CD4-positive, alpha-beta T cell treated with Interleukin-17A for 4 hours (primary cell): ENCODE data around the gene GCN1.

Experiments used
- DNase-seq: peaks from one replicate; pipeline ENCODE4 v3.0.0-alpha.2; 2020; ENCODE audit warnings: mixed read lengths

The GCN1 gene

DNA sequence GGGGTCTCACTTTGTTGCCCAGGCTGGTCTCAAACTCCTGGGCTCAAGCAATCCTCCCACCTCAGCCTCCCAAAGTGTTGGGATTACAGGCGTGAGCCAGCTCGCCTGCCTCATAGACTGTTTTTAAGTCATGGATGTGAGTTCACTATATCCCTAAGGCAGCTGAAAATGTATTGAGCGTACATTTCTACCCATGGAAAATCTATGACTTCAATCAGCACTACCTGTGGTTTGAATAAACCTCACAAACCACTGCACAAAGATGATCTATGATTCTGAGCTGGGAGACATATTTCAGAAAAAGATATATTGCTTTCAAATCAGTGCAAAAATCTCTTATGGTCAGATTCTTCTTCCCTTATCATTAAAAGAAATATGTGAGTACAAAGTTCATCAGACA is 22.5 kb downstream of the GCN1 start:
- no peak for DNase-seq

DNA sequence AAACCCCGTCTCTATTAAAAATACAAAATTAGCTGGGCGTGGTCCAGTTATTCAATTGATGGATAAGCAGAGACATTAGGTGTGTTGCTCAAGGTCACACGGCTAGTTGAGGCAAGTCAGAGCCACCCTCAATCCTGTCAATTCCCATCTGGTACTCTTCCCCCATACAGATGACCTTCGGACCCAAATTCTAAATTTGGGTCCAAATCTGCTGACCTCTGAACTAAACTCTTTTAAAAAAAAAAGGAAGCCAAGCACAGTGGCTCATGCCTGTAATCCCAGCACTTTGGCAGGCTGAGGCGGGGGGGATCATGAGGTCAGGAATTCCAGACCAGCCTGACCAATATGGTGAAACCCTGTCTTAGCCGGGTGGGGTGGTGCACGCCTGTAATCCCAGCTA is 23.9 kb downstream of the GCN1 start:
- no peak for DNase-seq

DNA sequence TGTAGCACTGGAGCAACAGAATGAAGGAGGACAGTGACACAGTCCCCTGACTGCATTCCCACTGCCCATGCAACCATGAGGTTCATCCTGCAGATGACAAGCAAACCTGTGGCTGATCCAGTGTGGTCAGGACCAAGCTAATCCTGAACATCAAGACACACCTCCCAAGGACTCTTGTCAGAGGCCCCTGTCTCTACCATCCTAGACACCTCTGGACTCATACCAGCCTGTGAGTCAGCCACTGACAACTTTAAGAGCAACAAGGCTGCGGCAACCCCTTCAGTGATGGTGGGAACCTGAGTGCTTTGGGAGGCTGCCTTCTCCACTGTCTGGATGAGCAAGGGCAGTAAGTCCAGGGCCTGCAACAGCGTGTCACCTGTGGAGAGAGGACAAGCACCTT is 24.6 kb downstream of the GCN1 start:
- DNase-seq = no peak

DNA sequence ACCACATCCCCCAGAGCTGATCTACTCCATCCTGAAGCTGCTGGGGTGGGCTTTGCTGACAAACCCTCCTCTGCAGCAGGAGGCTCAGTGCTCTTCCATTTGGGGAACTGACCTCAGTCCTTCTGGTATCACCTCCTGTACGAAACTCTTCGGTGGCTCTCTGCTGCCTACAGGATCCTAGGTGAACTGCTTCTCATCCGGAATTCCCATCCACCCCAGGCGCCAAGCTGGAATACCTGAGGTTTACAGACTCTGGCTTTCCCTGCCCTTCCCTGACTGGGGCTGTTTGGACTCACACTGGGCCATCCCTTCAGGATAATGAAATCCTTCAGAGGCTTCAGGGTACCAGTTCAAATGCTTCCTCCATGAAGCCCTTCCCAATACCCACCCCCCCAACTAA is 26.2 kb downstream of the GCN1 start:
- DNase-seq = no peak

DNA sequence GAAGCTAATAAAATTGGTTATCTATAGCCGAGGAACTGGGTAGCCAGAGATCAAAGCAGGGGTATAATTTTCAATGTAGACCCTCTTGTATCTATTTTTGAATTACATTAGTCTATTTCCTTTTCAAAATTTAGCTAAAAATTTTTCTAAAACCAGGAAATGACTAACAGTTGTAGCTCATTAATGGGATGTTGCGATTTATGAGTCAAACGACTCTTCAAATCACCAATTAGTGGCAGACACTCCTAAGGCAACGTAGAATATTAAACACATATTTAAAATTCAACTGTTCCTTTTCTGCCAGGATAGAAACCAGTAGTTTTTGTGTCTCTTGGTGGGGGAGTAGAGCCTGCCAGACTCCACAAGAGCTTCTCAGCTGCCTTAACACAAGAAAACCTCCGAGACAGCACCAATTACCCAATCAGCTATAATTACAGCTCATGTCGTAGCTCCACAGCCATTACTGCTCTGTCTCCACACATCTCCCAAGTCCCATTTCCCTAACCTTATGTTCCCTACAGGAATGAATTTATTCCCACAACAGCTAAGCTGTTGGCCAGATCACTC is 26.9 kb downstream of the GCN1 start:
- DNase-seq = no peak

DNA sequence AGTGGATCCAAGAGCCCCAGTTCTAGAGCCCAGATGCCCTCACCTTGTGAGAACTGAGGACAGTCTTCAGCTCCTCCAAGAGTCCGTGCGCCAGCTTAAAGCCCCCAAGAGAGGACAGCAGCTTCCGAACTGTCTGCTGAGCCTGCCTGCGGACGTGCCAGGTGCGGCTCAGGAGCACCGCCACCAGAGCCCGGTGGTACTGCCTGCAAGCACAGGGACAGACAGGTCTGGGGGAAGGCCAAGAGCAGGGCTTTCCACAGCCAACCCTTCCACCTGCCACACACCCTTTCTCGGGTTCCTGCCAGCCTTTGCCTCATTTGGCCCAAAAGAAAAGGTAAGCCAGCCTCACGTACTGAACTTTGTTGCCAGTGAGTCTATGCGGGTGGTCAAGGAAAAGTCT is 30.2 kb downstream of the GCN1 start:
- no peak for DNase-seq

- DNase-seq = no peak
These were observed 31.8 kb downstream of the GCN1 start for GRCh38 chr12:120162763-120163162.

DNA sequence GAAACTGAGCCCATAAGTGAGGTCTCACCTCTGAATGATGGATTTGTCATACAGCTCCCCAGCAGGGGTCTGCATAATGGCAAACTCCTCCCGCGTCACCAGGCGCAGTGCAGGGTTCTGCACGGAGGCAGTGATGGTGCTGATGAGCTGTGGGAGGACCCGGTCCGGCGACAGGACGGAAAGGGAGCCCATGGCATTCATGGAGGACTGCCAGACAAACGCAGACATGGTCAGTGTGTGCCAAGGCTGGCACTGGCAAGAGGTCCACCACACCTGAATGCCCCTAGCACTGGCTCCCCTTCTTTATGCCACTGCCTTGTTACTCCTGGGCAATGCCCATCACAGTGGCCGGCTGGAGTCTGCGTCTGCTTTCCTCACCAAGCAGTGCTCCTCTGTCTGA is 32.7 kb downstream of the GCN1 start:
- DNase-seq = no peak

GRCh38 chr12:120159509-120160237 is 34.8 kb downstream of the GCN1 start:
- DNase-seq = no peak

GRCh38 chr12:120158351-120158750 is 36.2 kb downstream of the GCN1 start:
- DNase-seq = no peak

DNA sequence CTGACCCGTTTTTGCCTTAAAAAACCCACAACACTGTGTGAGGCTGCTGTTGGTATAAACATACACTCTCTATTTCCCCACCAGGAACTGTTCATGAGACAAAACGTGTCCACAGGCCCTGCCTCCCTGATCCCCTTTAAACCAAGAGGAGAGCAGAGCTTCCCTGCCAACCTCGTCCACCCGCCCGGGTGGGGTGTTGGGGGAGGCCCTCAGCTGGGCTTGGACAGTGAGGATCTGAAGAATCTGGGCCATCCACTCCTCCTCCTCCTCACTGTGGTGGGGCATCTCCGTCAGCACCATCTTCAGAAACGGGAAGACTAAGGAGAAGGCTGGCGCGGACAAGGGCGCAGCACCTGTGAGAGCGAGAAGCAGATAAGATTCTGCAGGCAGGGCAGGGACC is 36.8 kb downstream of the GCN1 start:
- DNase-seq = no peak

GRCh38 chr12:120156315-120157259 is 37.9 kb downstream of the GCN1 start:
- no peak for DNase-seq

DNA sequence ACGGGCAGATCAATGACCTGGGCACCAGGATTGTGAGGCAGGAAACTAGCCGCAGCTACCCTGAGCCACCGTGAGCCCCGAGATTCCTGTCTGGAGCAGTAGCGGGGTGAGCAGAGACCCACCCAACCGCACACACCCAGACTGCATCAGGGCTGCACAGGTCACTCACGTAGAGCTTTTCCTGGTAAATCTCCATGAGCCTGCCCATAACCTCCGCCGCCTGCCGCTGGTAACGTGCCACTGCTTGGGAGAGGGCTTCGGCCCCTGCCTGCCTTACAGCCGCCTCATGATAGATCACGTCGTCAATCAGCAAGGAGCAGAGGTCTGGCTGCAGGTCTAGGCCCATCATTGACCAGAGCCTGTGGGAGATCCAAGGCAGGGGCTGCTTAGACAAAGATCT is 39.4 kb downstream of the GCN1 start:
- DNase-seq = no peak

DNA sequence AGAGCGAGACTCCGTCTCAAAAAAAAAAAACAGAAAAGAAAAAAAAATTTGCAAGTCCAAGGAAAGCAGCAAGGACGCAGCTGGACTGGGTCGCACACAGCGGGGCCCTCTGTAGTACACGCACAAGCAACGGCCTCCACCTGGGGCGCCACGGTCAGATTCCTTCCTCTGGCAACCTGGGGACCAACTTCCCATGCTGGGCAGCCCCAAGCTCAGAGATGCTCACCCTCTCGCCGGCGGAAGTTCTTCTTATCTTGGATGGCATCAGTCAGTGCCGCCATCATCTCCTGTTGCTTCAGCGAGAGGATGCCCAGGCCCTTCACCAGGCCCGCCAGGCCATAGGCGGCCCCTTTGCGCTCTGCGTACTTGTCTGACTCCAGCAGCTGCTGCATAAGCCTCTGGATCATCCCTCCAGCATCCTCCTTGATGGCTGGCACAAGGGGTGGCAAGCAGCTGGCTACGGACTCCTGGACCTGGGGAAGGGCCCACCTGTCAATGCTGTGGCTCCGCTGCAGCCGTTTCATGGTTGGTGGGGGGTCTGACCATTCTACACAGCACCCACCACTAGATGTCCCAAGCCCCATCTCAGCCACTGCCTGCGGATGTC is 43.5 kb downstream of the GCN1 start:
- DNase-seq = no peak

DNA sequence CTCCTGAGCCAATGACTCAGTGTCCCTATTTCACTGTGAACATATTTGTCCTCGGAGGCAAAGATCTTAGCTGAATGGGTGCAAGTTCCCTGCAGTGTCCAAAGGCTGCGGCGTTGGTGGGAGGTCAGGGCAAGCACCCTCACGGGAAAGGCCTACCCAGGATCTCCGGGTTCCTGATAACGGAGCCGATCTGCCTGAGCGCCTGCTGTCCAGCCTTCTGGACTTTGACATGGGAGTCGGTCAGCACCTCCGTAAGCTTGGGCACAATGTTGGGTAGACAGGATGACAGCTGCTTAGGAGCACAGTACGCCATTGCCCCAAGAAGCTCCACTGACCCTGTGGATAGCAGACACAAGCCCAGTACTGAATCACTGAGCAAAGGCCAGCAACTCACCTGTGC is 46.5 kb downstream of the GCN1 start:
- DNase-seq = no peak

- DNase-seq = no peak
These were observed 49.4 kb downstream of the GCN1 start for GRCh38 chr12:120145164-120145563.

- no peak for DNase-seq
These were observed 50.3 kb downstream of the GCN1 start for GRCh38 chr12:120144215-120144614.

GRCh38 chr12:120142231-120142877 is 52.2 kb downstream of the GCN1 start:
- no peak for DNase-seq

- no peak for DNase-seq
These were observed 53.2 kb downstream of the GCN1 start for GRCh38 chr12:120141336-120141735.

GRCh38 chr12:120140603-120141002 is 53.9 kb downstream of the GCN1 start:
- DNase-seq = no peak

DNA sequence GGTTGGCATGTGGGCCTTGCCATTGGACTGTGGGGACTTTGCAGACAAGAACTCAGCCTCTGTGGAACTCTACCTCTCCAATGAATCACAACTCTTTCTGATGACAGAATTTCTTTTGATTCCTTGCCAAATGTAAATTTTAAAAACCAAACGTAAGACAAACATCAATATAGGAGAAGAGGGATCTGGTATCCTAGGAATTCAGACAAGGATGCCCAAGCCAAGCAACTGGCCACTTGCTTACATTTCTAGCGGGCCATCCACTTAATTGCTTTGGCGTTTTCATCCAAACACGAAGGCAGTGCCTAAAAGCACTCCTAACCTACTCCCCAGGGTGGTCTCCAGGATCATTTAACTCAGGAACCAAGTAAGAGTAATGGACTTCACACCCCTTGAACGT is 54.6 kb downstream of the GCN1 start:
- no peak for DNase-seq

DNA sequence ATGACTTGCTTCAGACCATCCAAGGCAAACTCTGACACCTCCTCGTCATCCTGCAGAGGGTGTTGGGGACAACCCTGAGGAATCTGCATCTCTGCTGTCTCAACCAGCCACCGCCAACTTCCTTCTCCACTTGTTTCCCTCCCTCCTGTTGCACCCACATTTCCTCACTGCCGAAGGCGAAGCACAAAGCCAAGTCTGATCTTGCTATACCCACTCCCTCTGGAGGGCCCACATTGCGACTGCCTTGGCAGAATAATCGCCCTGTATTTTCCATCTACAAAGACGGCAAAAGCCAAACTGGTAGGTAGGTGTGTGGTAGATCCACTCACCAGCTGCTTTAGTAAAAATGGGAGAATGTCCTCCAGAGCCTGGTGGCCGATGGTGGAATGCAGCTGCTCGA is 56.1 kb downstream of the GCN1 start:
- DNase-seq = no peak

DNA sequence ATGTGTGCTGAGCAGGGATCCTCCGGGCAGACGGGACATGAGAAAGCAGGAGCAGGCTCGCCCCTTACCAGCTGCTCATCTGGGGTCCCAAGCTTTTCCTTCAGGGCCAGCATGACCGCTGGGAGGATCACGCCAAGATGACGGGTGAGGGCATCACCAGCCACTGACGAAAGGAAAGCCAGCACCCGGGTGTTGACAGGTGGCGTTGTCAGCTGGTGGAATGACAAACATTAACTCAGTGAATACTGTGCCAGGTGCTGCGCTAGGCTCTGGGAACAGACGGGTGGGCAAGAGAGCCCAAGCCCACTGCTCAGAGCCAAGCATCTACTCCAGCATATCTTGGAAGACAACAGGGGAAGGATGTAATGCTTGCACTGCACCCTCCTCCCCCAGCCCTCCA is 56.7 kb downstream of the GCN1 start:
- no peak for DNase-seq
